SU-DHL-6 (cell line): ENCODE data around the gene PRSS58.
A peak's percentile ranks its signal among the peaks of the same experiment; 100 is the strongest.

ENCODE experiments used
- EZH2phosphoT487 ChIP-seq: fragments of 200-600 bp; sonication (generic), shearing (Covaris generic); conservative IDR thresholded peaks from 2 replicates; pipeline ENCODE4 v1.6.1; 2018; ENCODE audit warnings: mild to moderate bottlenecking, antibody characterized with exemption, low read length, moderate library complexity, mixed read lengths
- TF ChIP-seq, protein P1 (sequence below): fragments of 200-600 bp; sonication (generic); IDR thresholded peaks from one replicate; pipeline ENCODE4 v1.5.1; 2017; ENCODE audit warnings: antibody characterized with exemption, mild to moderate bottlenecking, low read length, moderate library complexity; ENCODE audit not compliant: insufficient read depth, poor library complexity, severe bottlenecking

DNA sequence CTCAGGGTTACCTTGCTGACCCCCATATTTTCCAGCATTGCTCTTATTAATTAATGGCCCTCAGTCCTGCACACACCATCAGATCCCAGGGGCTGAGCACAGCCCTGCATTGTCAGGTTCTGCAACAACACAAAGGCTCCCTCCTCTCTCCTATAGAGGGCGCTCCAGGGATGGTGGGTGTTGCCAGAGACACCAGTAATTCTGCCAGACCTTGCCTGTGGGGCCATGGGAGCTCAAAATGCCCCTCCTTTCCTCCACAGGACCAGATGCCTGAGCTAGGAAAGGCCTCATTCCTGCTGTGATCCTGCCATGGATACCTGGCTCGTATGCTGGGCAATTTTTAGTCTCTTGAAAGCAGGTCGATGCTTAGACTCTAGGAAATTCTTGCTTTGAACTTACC is 42.8 kb upstream of the PRSS58 start:
- TF ChIP-seq, protein P1, sequence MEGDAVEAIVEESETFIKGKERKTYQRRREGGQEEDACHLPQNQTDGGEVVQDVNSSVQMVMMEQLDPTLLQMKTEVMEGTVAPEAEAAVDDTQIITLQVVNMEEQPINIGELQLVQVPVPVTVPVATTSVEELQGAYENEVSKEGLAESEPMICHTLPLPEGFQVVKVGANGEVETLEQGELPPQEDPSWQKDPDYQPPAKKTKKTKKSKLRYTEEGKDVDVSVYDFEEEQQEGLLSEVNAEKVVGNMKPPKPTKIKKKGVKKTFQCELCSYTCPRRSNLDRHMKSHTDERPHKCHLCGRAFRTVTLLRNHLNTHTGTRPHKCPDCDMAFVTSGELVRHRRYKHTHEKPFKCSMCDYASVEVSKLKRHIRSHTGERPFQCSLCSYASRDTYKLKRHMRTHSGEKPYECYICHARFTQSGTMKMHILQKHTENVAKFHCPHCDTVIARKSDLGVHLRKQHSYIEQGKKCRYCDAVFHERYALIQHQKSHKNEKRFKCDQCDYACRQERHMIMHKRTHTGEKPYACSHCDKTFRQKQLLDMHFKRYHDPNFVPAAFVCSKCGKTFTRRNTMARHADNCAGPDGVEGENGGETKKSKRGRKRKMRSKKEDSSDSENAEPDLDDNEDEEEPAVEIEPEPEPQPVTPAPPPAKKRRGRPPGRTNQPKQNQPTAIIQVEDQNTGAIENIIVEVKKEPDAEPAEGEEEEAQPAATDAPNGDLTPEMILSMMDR, result peak; percentile 13
- TF ChIP-seq EZH2phosphoT487, result no peak
